Trophoblast cell (in vitro differentiated cells and primary cell): ENCODE data around the gene SELENOO.

Experiments used
- DNase-seq, 2 donors: peaks; one replicate each; pipeline ENCODE4 v3.0.0-alpha.2; 2016
- H2AFZ ChIP-seq: 2 replicates; pipeline ENCODE4 v1.6.1; 2013; ENCODE audit warnings: low read length, moderate library complexity, mild to moderate bottlenecking; ENCODE audit not compliant: insufficient read depth, poor library complexity
- H2AK5ac ChIP-seq: 2 replicates; pipeline ENCODE4 v1.6.1; 2013; ENCODE audit warnings: mild to moderate bottlenecking, low read length
- H2BK120ac ChIP-seq: 2 replicates; pipeline ENCODE4 v1.6.1; 2013; ENCODE audit warnings: low read length, mild to moderate bottlenecking, moderate library complexity; ENCODE audit not compliant: insufficient read depth, poor library complexity
- H2BK12ac ChIP-seq: 2 replicates; pipeline ENCODE4 v1.6.1; 2013; ENCODE audit warnings: mild to moderate bottlenecking, low read length, moderate library complexity
- H2BK5ac ChIP-seq: 2 replicates; pipeline ENCODE4 v1.6.1; 2013; ENCODE audit warnings: low read length, low read depth, moderate library complexity, mild to moderate bottlenecking; ENCODE audit not compliant: poor library complexity
- H3K14ac ChIP-seq: 2 replicates; pipeline ENCODE4 v1.6.1; 2013; ENCODE audit warnings: mild to moderate bottlenecking, low read length
- H3K18ac ChIP-seq: 2 replicates; pipeline ENCODE4 v1.6.1; 2013; ENCODE audit warnings: mild to moderate bottlenecking, low read length
- H3K23ac ChIP-seq: 2 replicates; pipeline ENCODE4 v1.6.1; 2013; ENCODE audit warnings: low read length
- H3K27ac ChIP-seq: 2 replicates; pipeline ENCODE4 v1.5.1; 2013; ENCODE audit warnings: low read depth, mild to moderate bottlenecking, inconsistent platforms, low read length, moderate library complexity
- H3K27me3 ChIP-seq: 2 replicates; pipeline ENCODE4 v1.6.1; 2013; ENCODE audit warnings: inconsistent platforms, mild to moderate bottlenecking, low read length, moderate library complexity; ENCODE audit not compliant: insufficient read depth
- H3K36me3 ChIP-seq, 2 experiments: 1 replicate in 1 of 2; 2 replicates in 1 of 2; pipeline ENCODE4 v1.6.1; 2013; ENCODE audit warnings: low read length in 2 of 2, mild to moderate bottlenecking in 2 of 2, moderate library complexity in 1 of 2; ENCODE audit not compliant: insufficient read depth in 2 of 2, control insufficient read depth in 1 of 2
- H3K4ac ChIP-seq: 2 replicates; pipeline ENCODE4 v1.6.1; 2013; ENCODE audit warnings: low read depth, mild to moderate bottlenecking, low read length, moderate library complexity
- H3K4me1 ChIP-seq, 2 experiments: 1 replicate in 1 of 2; 2 replicates in 1 of 2; pipeline ENCODE4 v1.6.1; 2013; ENCODE audit warnings: low read length in 2 of 2, mild to moderate bottlenecking in 2 of 2, moderate library complexity in 1 of 2; ENCODE audit not compliant: insufficient read depth in 2 of 2, control insufficient read depth in 1 of 2
- H3K4me2 ChIP-seq: 2 replicates; pipeline ENCODE4 v1.6.1; 2013; ENCODE audit warnings: inconsistent platforms, mild to moderate bottlenecking, low read length, moderate library complexity
- H3K4me3 ChIP-seq: 2 replicates; pipeline ENCODE4 v1.5.1; 2013; ENCODE audit warnings: mild to moderate bottlenecking, low read depth, low read length, inconsistent platforms
- H3K79me1 ChIP-seq: one replicate; pipeline ENCODE4 v1.6.1; 2013; ENCODE audit warnings: low read length
- H3K79me2 ChIP-seq: 2 replicates; pipeline ENCODE4 v1.6.1; 2013; ENCODE audit warnings: low read length, mild to moderate bottlenecking; ENCODE audit not compliant: control insufficient read depth, insufficient read depth, poor library complexity
- H3K9ac ChIP-seq: 2 replicates; pipeline ENCODE4 v1.6.1; 2013; ENCODE audit warnings: mild to moderate bottlenecking, low read length
- H3K9me3 ChIP-seq: 2 replicates; pipeline ENCODE4 v1.6.1; 2013; ENCODE audit warnings: low read depth, mild to moderate bottlenecking, control low read depth, inconsistent platforms, low read length; ENCODE audit not compliant: insufficient read depth
- H4K12ac ChIP-seq: 2 replicates; pipeline ENCODE4 v1.6.1; 2013; ENCODE audit warnings: low read depth, mild to moderate bottlenecking, low read length, moderate library complexity
- H4K8ac ChIP-seq: 2 replicates; pipeline ENCODE4 v1.6.1; 2013; ENCODE audit warnings: low read depth, mild to moderate bottlenecking, low read length, moderate library complexity
- H4K91ac ChIP-seq: one replicate; pipeline ENCODE4 v1.6.1; 2013; ENCODE audit warnings: low read depth, mild to moderate bottlenecking, low read length, moderate library complexity
- WGBS: extraction: QIAGEN DNeasy Blood & Tissue Kit; methylation state at CpG from one replicate; pipeline ENCODE4 v1.1.7; 2013; ENCODE audit warnings: missing lambda C conversion rate; ENCODE audit not compliant: insufficient read length, insufficient coverage; ENCODE audit errors: extremely low coverage; 5-methylcytosine and 5-hydroxymethylcytosine counted together

SELENOO gene

GRCh38 chr22:50251477-50252081, 50.8 kb downstream of the SELENOO start:
- Histone ChIP-seq H3K79me2 (peaks cover 5% of the 10 kb centered on the region), H3K18ac (peak overlapping the region; percentile 53), H3K4me2 (peak overlapping the region; percentile 88), H3K9me3 (peaks cover 3% of the 10 kb centered on the region), H3K27me3 (no peaks in the 10 kb centered on the region), H3K4me1 (peaks cover 8 to 13% of the 10 kb centered on the region in 2 experiments), H3K14ac (peak overlapping the region; percentile 30), H2BK120ac (no peak overlapping the region), H2AK5ac (peak overlapping the region; percentile 25), H3K9ac (no peak overlapping the region), H2AFZ (peak overlapping the region; percentile 5), H3K79me1 (peaks cover 7% of the 10 kb centered on the region), H3K23ac (no peak overlapping the region), H3K27ac (no peak overlapping the region), H2BK5ac (no peak overlapping the region), H3K4ac (no peak overlapping the region), H3K4me3 (peak overlapping the region; percentile 63), H2BK12ac (peak overlapping the region; percentile 19), H4K8ac (peak overlapping the region; percentile 78), H3K36me3 (peaks cover 15 to 21% of the 10 kb centered on the region in 2 experiments), H4K91ac (peak overlapping the region; percentile 57), H4K12ac (no peak overlapping the region)
- DNase-seq = no peak
- WGBS = no CpG with 5 or more reads among the region's 36 CpGs

GRCh38 chr22:50252082-50253045, 51.6 kb downstream of the SELENOO start:
- H4K8ac ChIP-seq = no peak overlapping the region
- no peak overlapping the region for H2BK5ac ChIP-seq
- H3K79me1 ChIP-seq = peaks cover 7% of the 10 kb centered on the region
- no peak overlapping the region for H4K91ac ChIP-seq
- peaks cover 3% of the 10 kb centered on the region for H3K9me3 ChIP-seq
- no peaks in the 10 kb centered on the region for H3K27me3 ChIP-seq
- H3K4me2 ChIP-seq = no peak overlapping the region
- no peak overlapping the region for H3K4ac ChIP-seq
- H2BK12ac ChIP-seq = no peak overlapping the region
- no peak overlapping the region for H2BK120ac ChIP-seq
- H3K27ac ChIP-seq = no peak overlapping the region
- H3K4me3 ChIP-seq = no peak overlapping the region
- no peak overlapping the region for H3K23ac ChIP-seq
- no peak overlapping the region for H3K14ac ChIP-seq
- H3K79me2 ChIP-seq = peaks cover 5% of the 10 kb centered on the region
- WGBS = no CpG with 5 or more reads among the region's 25 CpGs
- peaks cover 11 to 13% of the 10 kb centered on the region in 2 experiments for H3K36me3 ChIP-seq
- peak overlapping the region; percentile 25 for H2AK5ac ChIP-seq
- H2AFZ ChIP-seq = no peak overlapping the region
- no peak overlapping the region for H3K9ac ChIP-seq
- H4K12ac ChIP-seq = no peak overlapping the region
- DNase-seq = peak in 1 of 2 donors; percentile 62
- H3K4me1 ChIP-seq = peaks cover 13 to 19% of the 10 kb centered on the region in 2 experiments
- H3K18ac ChIP-seq = no peak overlapping the region

GRCh38 chr22:50253046-50253915, 52.5 kb downstream of the SELENOO start:
- H3K36me3 ChIP-seq = peaks cover 2 to 4% of the 10 kb centered on the region in 2 experiments
- no peak overlapping the region for H3K4me3 ChIP-seq
- H3K9me3 ChIP-seq = peaks cover 3% of the 10 kb centered on the region
- H2BK5ac ChIP-seq = no peak overlapping the region
- no peak overlapping the region for H3K9ac ChIP-seq
- H2AFZ ChIP-seq = no peak overlapping the region
- no peak overlapping the region for H3K27ac ChIP-seq
- H3K18ac ChIP-seq = no peak overlapping the region
- no peak overlapping the region for H2BK120ac ChIP-seq
- H3K27me3 ChIP-seq = no peaks in the 10 kb centered on the region
- H4K91ac ChIP-seq = no peak overlapping the region
- no peak overlapping the region for H3K4ac ChIP-seq
- no peak overlapping the region for H4K12ac ChIP-seq
- no peak for DNase-seq
- H2AK5ac ChIP-seq = no peak overlapping the region
- peaks cover 5% of the 10 kb centered on the region for H3K79me2 ChIP-seq
- no peak overlapping the region for H4K8ac ChIP-seq
- H3K14ac ChIP-seq = no peak overlapping the region
- H3K4me2 ChIP-seq = no peak overlapping the region
- H3K79me1 ChIP-seq = peaks cover 7% of the 10 kb centered on the region
- WGBS = no CpG with 5 or more reads among the region's 22 CpGs
- no peak overlapping the region for H2BK12ac ChIP-seq
- peaks cover 19 to 27% of the 10 kb centered on the region in 2 experiments for H3K4me1 ChIP-seq
- no peak overlapping the region for H3K23ac ChIP-seq

- Histone ChIP-seq H3K4me3 (no peak overlapping the region), H2BK120ac (no peak overlapping the region), H3K9ac (no peak overlapping the region), H3K4me2 (no peak overlapping the region), H2AK5ac (no peak overlapping the region), H2AFZ (no peak overlapping the region), H3K4ac (no peak overlapping the region), H3K27me3 (no peaks in the 10 kb centered on the region), H3K36me3 (peaks cover 0 to 4% of the 10 kb centered on the region in 2 experiments), H3K18ac (no peak overlapping the region), H3K4me1 (peaks cover 19 to 27% of the 10 kb centered on the region in 2 experiments), H4K12ac (no peak overlapping the region), H4K91ac (no peak overlapping the region), H4K8ac (no peak overlapping the region), H3K23ac (no peak overlapping the region), H3K27ac (no peak overlapping the region), H2BK5ac (no peak overlapping the region), H3K79me1 (peaks cover 7% of the 10 kb centered on the region), H2BK12ac (no peak overlapping the region), H3K14ac (no peak overlapping the region), H3K79me2 (peaks cover 5% of the 10 kb centered on the region), H3K9me3 (peaks cover 3% of the 10 kb centered on the region)
- WGBS = no CpG with 5 or more reads among the region's 8 CpGs
- DNase-seq = no peak
These were observed 53.1 kb downstream of the SELENOO start for GRCh38 chr22:50253941-50254340.
